Stomach smooth muscle (tissue), 2 donors: ENCODE measurements around the gene ECE2.

Experiments
- H3K27ac ChIP-seq: one replicate; pipeline ENCODE4 v1.7.0; 2013; ENCODE audit warnings: mild to moderate bottlenecking, low read length, inconsistent platforms
- H3K27me3 ChIP-seq, 2 donors: one replicate each; pipeline ENCODE4 v1.7.0; 2013; ENCODE audit warnings: low read length in 2 of 2; ENCODE audit not compliant: insufficient read depth in 2 of 2, control insufficient read depth in 1 of 2
- H3K36me3 ChIP-seq, 2 donors: one replicate each; pipeline ENCODE4 v1.7.0; 2013; ENCODE audit warnings: low read length in 2 of 2; ENCODE audit not compliant: control insufficient read depth in 2 of 2, insufficient read depth in 2 of 2
- H3K4me1 ChIP-seq: one replicate; pipeline ENCODE4 v1.7.0; 2013; ENCODE audit warnings: low read length; ENCODE audit not compliant: control insufficient read depth, insufficient read depth
- H3K4me3 ChIP-seq, 2 donors: one replicate each; pipeline ENCODE4 v1.7.0; 2013; ENCODE audit warnings: low read length in 2 of 2
- H3K9ac ChIP-seq, 2 donors: one replicate each; pipeline ENCODE4 v1.7.0; 2013; ENCODE audit warnings: low read length in 2 of 2, mild to moderate bottlenecking in 1 of 2
- H3K9me3 ChIP-seq, 2 donors: one replicate each; pipeline ENCODE4 v1.7.0; 2013; ENCODE audit warnings: low read length in 2 of 2; ENCODE audit not compliant: control insufficient read depth in 2 of 2
- donor health status: healthy.
- donor health status: Pancreatic carcinoma.

Gene ECE2

DNA sequence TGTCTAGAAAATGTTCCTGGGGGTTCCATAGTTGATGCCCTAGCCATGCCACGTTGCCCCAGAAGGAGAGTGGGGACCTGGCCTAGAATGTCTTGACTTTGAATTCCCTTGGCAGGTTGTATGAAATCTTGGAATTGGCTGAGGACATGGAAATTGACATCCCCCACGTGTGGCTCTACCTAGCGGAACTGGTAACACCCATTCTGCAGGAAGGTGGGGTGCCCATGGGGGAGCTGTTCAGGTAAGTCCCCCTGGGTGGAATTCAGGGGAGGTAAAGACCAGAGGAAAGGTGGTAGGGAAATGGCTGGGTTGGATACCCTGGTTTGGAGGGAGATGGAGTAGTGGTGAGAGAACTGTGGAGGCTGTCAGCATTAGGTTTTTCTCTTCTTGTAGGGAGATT lies 52.7 kb downstream of the ECE2 start:
- Histone ChIP-seq H3K27me3 (no peaks in the 10 kb centered on the region), H3K36me3 (peaks cover 91 to 94% of the 10 kb centered on the region in 2 donors)

DNA sequence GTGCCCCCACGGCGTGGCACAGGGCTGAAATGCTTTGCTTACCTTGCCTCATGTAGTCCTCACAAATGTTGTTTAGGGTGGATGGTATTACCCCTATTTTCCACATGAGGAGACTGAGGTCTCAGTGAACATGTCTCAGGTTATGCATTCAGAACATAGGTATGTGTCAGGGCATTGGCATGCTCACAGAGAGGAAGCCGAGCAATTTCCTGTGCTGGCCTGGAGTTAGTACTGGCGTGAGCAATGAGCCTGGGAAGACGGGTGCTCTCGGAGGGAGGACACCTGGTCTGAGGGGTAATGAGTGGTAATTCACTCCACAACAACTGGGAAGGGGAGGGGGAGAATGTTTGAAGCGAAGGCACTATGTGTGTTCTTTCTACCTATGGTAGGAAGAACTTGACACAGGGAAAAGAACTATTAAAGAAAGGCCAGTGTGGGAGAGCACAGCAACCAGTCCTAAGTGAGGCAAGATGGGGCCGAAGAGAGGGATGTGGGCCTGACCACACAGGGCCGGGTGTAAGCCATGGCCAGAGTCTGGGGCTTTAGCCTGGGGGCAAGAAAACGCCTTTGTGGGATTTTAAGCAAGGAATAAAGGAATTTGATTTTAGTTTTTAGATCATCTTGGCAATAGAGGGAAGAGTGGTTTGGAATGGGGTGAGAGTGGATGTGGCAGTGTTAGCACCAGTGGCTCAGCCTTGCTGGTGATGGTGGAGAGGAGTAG lies 56.7 kb downstream of the ECE2 start:
- H3K27me3 ChIP-seq: no peaks in the 10 kb centered on the region
- no peak overlapping the region for H3K4me3 ChIP-seq
- H3K4me1 ChIP-seq: peaks cover 19% of the 10 kb centered on the region
- no peak overlapping the region for H3K9ac ChIP-seq
- peak overlapping the region; percentile 37 for H3K27ac ChIP-seq
- H3K9me3 ChIP-seq: no peaks in the 10 kb centered on the region
- H3K36me3 ChIP-seq: peaks cover 68% of the 10 kb centered on the region in 2 donors

More for the DNA sequence above, 52.7 kb downstream of the ECE2 start:
- Histone ChIP-seq H3K4me1 (no peaks in the 10 kb centered on the region), H3K9ac (no peak overlapping the region), H3K4me3 (no peak overlapping the region), H3K27ac (no peak overlapping the region), H3K9me3 (no peaks in the 10 kb centered on the region)

DNA sequence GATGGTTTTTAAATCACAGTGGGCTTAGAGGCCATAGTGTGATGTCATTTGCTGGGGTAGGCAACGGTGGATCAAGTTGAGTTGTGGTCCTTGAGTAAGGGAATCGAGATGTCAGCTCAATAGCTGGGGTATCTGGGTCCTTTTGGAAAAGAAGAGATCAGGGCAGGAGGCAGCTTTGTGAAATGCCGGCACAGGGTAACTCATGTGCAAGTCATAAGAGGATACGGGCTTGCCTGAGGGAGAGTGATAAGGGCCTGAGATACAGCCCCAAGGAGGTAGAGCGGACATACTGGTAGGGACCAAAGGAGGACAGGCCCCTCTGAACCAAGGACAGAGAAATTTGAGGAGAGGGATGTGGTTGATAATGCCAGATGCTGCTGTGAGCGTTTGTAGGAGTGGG lies 57.4 kb downstream of the ECE2 start:
- Histone ChIP-seq H3K4me1 (peaks cover 25% of the 10 kb centered on the region), H3K27ac (peak overlapping the region; percentile 37), H3K27me3 (no peaks in the 10 kb centered on the region), H3K9ac (no peak overlapping the region), H3K4me3 (no peak overlapping the region), H3K36me3 (peaks cover 61 to 63% of the 10 kb centered on the region in 2 donors), H3K9me3 (no peaks in the 10 kb centered on the region)

DNA sequence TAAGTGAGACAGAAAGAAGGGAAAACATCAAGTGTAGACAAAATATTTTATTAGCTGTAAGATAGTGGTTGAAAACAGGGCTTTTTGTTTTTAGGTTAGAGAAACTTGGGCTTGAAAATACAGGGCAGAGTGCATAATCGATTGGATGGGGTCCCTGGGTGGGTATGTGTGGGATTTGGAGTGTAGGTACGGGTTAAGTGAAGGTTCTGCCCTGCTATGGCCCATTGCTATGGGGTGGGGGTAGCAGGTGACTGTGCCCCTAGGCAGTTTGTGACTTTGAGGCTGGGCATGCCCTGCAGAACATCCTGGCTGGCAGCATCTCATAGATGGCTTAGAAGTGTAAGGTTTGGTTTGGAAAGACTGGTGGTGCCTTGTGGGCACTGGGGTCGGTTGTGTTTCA lies 57.9 kb downstream of the ECE2 start:
- H3K9me3 ChIP-seq: no peaks in the 10 kb centered on the region
- peaks cover 29% of the 10 kb centered on the region for H3K4me1 ChIP-seq
- H3K4me3 ChIP-seq: no peak overlapping the region
- no peak overlapping the region for H3K9ac ChIP-seq
- no peaks in the 10 kb centered on the region for H3K27me3 ChIP-seq
- peaks cover 56 to 58% of the 10 kb centered on the region in 2 donors for H3K36me3 ChIP-seq
- H3K27ac ChIP-seq: no peak overlapping the region

DNA sequence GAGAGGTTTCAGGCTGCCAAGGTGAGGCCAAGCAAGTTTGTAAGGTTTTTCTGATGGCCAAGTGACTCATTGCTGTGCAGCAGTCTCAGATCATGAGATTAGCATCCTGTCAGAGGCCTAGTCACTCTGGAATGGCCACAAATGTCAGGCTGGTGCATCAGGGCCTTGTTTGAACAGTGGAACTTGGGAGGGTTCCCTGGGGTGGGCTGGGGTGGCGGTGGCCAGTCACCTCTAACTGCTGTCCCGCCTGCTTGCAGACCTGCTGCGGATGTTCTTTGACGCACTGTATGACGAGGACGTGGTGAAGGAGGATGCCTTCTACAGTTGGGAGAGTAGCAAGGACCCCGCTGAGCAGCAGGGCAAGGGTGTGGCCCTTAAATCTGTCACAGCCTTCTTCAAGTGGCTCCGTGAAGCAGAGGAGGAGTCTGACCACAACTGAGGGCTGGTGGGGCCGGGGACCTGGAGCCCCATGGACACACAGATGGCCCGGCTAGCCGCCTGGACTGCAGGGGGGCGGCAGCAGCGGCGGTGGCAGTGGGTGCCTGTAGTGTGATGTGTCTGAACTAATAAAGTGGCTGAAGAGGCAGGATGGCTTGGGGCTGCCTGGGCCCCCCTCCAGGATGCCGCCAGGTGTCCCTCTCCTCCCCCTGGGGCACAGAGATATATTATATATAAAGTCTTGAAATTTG lies 58.8 kb downstream of the ECE2 start:
- H3K9ac ChIP-seq: no peak overlapping the region
- H3K4me1 ChIP-seq: peaks cover 36% of the 10 kb centered on the region
- no peaks in the 10 kb centered on the region for H3K9me3 ChIP-seq
- H3K27me3 ChIP-seq: no peaks in the 10 kb centered on the region
- H3K27ac ChIP-seq: peak overlapping the region; percentile 98
- H3K36me3 ChIP-seq: peaks cover 47 to 49% of the 10 kb centered on the region in 2 donors
- H3K4me3 ChIP-seq: no peak overlapping the region

DNA sequence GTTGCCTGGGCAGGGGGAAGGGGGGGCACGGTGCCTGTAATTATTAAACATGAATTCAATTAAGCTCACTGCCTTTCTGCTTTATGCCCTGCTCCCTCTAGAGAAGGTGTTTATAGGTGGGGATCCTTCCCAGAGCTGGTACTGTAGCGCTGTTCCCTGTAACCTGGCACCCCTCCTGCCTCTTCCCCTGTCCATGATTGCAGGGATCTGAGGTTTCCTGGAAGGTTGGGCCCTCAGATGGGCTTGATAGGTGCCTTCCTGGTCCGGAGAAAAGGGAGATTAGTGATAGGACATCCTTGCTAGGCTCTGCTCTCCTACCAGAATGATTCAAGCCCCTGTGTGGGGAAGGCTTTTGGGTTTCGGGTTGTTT lies 59.5 kb downstream of the ECE2 start:
- Histone ChIP-seq H3K36me3 (peaks cover 43 to 44% of the 10 kb centered on the region in 2 donors), H3K9me3 (no peaks in the 10 kb centered on the region), H3K27me3 (no peaks in the 10 kb centered on the region), H3K9ac (peak overlapping the region; percentile 80 to 90), H3K27ac (peak overlapping the region; percentile 98), H3K4me1 (peaks cover 36% of the 10 kb centered on the region), H3K4me3 (peak overlapping the region; percentile 83 to 86)

DNA sequence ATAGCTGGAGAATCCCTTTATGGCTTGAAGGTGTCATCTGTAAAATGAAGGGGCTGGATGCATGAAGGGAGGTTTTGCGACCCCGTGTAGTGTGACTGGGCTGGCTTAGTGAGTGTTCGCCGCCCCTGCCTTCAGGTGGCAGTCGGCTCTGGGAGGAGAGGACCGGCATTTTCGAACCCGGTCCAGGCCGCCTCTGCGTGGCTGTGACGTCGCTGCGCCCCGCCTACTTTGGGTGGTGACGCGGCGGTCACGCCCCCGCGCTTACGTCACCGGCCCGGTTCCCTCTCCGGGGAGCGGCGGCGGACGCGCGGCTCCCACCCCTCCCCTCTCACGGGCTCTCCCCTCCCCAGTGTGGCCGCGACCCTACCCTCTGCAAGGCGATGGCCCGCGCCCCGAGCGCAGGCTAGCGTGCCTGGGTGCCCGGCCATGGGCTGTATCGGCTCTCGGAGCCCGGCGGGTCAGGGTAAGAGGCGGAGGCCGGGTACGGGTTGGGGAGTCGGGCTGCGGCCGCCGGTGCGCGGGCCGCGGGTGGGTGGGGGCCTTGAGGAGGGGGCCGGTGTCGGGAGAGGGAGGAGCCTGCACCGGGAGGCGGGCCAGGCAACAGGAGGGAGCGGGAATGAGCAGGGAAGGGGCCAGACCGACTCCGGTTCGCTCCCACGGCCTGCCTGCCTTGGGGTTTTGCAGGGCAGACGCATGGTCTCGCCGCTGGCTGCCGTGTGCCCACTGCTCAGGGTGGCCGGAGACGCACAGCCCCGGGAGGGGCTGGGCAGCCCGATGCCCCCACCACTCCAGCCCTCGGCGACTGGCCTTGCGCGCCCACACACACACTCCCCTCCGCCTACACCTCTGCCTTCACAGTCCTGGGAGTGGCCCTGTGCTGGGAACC lies 60.1 kb downstream of the ECE2 start:
- peak overlapping the region; percentile 83 to 86 for H3K4me3 ChIP-seq

DNA sequence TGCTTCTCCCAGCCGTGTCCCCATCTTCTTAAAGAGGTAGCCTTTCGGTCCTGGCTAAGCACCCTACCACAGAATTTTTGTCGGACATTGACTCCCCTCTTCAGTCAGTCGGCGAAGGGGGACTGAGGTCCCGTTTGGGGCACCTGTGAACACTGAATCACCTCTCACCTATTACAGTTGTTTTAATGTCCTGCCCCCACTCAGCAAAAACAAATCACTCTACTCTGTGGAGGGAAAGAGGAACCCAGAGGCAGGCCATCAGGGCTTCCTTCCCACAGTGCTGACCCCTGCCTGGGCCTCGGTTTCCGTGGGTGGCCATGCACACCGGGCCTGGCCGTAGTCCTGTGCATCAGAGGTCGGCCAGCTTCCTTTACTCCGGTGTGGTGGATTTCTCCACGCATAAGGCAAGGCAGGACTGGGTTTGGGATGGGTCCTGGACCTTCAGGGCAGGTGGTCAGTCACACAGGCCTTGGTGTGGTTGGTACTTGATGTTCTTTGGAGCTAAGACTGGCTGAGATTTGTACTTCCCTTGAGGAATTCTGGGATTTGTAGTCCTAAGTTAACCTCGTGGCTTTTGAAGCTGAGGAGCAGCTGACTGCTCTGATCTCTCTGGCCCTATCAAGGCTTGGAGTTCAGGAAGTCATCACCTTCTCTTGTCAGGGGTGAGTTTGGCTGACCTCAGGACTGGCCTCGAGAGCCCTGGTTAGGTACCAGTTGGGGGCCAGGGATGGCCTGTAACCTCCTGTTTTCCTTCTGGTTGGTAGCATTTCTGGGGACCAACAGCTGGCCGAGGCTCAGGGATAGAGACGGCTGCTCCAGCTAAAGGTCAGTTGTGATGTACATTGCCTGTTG lies 61.0 kb downstream of the ECE2 start:
- H3K36me3 ChIP-seq: peaks cover 38 to 42% of the 10 kb centered on the region in 2 donors
- peak overlapping the region; percentile 98 for H3K27ac ChIP-seq
- H3K9ac ChIP-seq: peak overlapping the region; percentile 88 to 90
- no peaks in the 10 kb centered on the region for H3K9me3 ChIP-seq
- peak overlapping the region; percentile 83 to 86 for H3K4me3 ChIP-seq
- no peaks in the 10 kb centered on the region for H3K27me3 ChIP-seq
- peaks cover 45% of the 10 kb centered on the region for H3K4me1 ChIP-seq

More for the DNA sequence above, 60.1 kb downstream of the ECE2 start:
- Histone ChIP-seq H3K27me3 (no peaks in the 10 kb centered on the region), H3K9me3 (no peaks in the 10 kb centered on the region), H3K9ac (peak overlapping the region; percentile 88 to 90), H3K36me3 (peaks cover 39 to 43% of the 10 kb centered on the region in 2 donors), H3K4me1 (peaks cover 39% of the 10 kb centered on the region), H3K27ac (peak overlapping the region; percentile 98)

DNA sequence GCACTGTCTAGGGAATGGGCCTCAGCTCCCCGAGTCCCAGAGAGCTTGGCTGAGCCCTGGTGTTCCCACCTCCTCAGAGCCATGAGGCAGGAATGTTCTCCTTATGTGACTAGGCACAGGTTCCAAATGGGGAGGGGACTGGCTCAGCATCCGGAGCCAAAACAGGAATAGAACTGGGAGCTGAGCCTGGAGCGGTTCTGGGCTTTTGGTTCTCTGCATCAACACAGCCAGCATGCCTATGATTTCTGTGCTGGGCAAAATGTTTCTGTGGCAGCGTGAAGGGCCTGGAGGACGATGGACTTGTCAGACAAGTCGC lies 61.5 kb downstream of the ECE2 start, which contains the start of gene FAM131A:
Gene FAM131A (plus strand): TSS at position 202 of the 316 bp plus-strand sequence. CDS start 31 bp downstream, at position 233.
- Histone ChIP-seq H3K27ac (peak within 1 kb of the TSS; percentile 98), H3K9me3 (no peaks in the 10 kb centered on the region), H3K4me3 (peak within 1 kb of the TSS; percentile 83 to 86), H3K9ac (peak within 1 kb of the TSS; percentile 88 to 90), H3K4me1 (peaks cover 47% of the 10 kb centered on the region), H3K27me3 (no peaks in the 10 kb centered on the region), H3K36me3 (peaks cover 33 to 41% of the 10 kb centered on the region in 2 donors)

DNA sequence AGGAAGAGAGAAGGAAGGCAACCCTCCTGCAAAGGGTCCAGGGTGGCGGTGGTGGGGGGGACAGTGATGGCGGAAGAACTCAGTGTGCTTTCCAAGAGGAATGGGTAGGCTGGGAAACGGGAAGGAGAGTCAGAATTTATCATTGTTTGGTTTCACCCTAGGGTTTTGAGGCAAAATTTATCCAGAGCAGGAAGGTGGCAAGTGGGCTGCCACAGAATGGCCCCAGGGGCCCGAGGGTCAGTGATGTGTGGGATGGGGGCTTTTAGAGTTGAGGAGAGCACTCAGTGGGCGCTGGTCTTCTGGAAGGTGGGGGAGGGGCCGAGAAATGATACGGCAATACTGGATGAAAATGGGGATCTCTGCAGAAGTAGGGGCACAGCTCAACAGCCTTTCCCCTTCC lies 62.2 kb downstream of the ECE2 start:
- Histone ChIP-seq H3K4me3 (peak overlapping the region; percentile 83 to 86), H3K4me1 (peaks cover 47% of the 10 kb centered on the region), H3K36me3 (peaks cover 33 to 41% of the 10 kb centered on the region in 2 donors), H3K9ac (peak overlapping the region; percentile 79 to 88), H3K9me3 (no peaks in the 10 kb centered on the region), H3K27me3 (no peaks in the 10 kb centered on the region), H3K27ac (peak overlapping the region; percentile 98)
